NCI-H1694 treated with DMSO at 0.1 percent for 48 hours (cell line): ENCODE results near the gene RFX1.
"Not testable (repeated sequence)": the region's sequence is repeated elsewhere in the genome, so short reads cannot be mapped to it uniquely, and the experiment has no call there.

Source experiments
- DNase-seq: peaks from one replicate; lab custom pipeline; 2025; lab: John Stamatoyannopoulos, UW

The RFX1 gene

GRCh38 chr19:13978351-13979243 lies 27.5 kb downstream of the RFX1 start:
- DNase-seq = no peak

GRCh38 chr19:13977803-13978202 lies 28.3 kb downstream of the RFX1 start:
- no peak for DNase-seq

DNA sequence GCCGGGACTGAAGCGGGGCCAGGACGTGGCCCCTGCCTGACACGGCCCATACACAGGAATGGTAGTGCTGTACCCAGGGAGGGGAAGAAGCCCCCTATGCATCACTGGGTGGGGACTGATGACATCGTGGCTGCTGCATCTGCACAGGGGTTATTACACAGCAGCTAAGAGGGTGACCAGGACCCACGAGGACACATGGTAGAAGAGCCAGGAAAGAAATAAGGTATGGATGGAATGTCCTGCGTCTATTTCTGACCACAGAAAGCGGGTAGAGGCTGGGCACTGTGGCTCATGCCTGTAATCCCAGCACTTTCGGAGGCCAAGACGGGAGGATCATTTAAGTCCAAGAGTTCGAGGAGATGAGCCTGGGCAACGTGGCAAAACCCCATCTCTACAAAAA lies 29.7 kb downstream of the RFX1 start:
- no peak for DNase-seq

- DNase-seq = no peak
These were observed 30.2 kb downstream of the RFX1 start for GRCh38 chr19:13975870-13976269.

GRCh38 chr19:13974073-13974472 lies 32.0 kb downstream of the RFX1 start:
- no peak for DNase-seq

DNA sequence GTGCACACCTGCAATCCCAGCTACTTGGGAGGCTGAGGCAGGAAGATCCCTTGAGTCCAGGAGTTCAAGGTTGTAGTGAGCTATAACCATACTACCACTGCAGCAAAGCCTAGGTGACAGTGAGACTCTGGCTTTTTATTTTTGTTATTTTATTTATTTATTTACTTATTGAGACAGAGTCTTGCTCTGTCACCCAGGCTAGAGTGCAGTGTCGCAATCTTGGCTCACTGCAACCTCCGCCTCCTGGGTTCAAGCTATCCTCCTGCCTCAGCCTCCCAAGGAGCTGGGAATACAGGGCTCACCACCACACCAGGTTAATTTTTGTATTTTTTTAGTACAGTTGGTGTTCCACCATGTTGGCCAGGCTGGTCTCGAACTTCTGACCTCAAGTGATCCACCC lies 32.6 kb downstream of the RFX1 start:
- not testable (repeated sequence) for DNase-seq

GRCh38 chr19:13972368-13973155 lies 33.6 kb downstream of the RFX1 start:
- DNase-seq = no peak

DNA sequence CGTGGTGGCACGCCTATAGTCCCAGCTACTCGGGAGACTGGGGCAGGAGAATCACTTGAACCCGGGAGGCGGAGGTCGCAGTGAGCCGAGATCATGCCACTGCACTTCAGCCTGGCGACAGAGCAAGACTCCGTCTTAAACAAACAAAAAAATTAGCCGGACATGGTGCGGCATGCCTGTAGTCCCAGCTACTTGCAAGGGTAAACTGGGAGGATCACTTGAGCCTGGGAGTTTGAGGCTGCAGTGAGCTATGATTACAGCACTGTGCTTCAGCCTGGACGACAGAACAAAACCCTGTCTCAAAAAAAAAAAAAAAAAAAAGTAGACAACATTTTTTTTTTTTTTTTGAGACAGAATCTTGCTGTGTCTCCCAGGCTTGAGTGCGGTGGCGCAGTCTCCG lies 34.3 kb downstream of the RFX1 start:
- not testable (repeated sequence) for DNase-seq

GRCh38 chr19:13969897-13970296 lies 36.2 kb downstream of the RFX1 start:
- DNase-seq = no peak

DNA sequence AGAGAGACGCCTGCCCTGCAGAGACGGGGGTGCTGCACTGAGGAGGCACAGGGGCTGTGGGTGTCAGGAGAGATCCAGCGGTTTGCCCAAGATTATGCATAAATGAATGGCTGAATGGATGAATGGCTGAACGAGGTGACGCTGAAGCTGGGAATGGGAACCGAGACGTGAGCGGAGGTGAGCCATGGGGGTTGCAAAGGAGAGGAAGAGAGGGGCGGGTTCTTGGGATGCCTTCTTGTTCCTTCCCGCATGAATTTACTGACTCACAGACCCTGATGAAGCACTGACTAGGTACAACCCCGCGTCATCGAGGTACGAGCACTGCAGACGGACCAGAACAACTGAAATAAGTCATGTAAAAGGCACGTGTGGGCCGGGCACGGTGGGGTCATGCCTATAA lies 37.1 kb downstream of the RFX1 start:
- DNase-seq = no peak

GRCh38 chr19:13968383-13968935 lies 37.7 kb downstream of the RFX1 start:
- no peak for DNase-seq

DNA sequence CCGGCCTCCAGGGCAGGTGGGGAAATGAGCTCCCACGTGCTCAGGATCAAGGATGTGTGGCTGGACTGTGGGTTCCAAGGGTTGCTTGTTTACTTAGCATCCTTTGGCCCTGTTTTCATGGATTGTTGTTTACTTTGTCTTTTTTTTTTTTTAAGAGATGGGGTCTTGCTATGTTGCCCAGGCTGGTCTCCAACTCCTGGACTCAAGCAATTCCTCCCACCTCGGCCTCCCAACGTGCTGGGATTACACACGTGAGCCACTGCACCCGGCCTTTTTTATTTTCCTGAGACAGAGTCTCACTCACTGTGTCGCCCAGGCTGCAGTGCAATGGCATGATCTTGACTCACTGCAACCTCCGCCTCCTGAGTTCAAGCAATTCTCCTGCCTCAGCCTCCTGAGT lies 38.9 kb downstream of the RFX1 start:
- DNase-seq = not testable (repeated sequence)

- DNase-seq = no peak
These were observed 39.4 kb downstream of the RFX1 start for GRCh38 chr19:13966684-13967128.

DNA sequence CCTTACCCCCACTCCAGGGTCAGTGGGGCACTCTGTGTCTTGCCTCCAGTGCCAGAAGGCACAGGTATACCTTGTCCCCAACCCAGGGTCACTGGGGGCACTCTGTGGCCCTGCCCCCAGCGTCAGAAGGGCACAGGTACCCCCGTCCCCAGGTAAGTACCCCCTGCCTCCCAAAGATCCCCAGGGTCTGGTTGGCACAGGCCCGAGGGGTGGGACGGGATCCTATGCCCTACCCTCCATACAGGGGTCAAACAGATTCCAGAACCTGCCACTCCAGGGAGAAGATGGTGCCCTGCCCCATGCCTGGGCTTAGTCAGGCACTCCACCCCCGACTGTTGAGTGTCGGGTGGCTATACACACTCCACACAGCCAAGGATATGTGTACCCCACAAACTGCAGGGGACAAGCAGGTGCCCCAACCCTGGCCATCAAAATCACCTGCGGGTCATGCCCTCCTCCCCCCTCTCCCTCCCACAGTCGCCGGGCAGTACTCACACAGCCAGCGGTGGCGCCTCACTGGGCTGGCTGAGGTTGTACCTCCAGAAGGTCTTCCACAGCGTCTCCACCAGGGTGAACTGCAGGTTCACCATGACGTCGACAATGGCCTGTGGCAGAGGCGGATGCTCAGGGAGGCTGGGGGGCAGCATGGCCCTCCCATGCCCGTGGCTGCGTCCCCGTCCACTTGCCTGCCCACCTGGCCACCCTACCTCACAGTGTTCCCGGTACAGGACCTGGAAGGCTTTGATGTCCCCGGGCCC lies 40.0 kb downstream of the RFX1 start:
- DNase-seq = no peak

DNA sequence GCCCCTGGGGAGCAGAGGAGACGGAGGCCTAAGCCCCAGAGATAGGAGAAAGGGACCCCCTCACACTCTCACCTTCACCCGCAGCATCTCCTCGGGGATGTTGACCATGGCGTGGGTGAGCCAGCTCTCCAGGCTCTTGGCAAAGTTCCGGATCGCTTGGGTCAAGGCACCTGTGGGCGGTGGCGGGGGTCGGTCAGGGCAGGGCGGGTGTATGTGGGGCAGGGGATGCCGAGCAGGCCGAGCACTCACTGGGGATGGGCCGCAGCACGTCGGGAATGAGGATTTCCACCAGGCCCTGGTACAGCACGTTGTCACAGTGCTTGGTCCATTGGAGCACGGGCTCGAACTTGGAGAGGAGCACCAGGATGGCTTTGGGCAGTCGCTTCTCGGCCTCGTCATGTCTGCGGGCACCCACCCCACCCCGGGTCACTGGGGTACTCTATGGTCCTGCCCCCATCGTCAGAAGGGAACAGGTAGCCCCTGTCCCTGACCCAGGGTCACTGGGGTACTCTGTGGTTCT lies 40.7 kb downstream of the RFX1 start:
- DNase-seq = no peak

GRCh38 chr19:13964776-13965175 lies 41.3 kb downstream of the RFX1 start:
- no peak for DNase-seq

DNA sequence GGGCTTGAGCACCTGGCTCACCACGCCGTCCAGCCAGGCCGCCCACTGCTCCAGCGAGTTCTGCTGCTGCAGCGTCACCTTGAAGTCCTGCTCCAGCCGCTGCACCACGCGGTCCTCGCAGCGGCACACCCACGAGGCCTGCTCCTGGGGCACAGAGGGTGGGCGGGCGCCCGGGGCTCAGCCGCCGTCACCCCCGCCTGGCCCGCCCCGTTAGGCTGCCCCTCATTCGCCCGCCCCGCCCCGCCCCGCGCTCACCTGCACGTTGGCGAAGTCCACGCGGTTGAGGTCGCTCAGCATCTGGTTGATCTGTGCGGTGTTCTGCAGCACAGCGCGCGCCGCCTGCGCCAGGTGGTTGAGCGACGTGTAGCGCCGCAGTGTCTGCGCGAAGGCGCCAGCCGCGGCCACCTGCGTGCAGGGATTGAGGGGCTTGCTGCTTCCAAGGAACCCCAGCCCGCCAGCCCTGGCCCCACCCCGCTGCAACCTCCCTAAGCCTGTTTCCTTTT lies 42.5 kb downstream of the RFX1 start:
- DNase-seq = no peak

GRCh38 chr19:13962699-13963602 lies 43.2 kb downstream of the RFX1 start:
- DNase-seq = no peak

DNA sequence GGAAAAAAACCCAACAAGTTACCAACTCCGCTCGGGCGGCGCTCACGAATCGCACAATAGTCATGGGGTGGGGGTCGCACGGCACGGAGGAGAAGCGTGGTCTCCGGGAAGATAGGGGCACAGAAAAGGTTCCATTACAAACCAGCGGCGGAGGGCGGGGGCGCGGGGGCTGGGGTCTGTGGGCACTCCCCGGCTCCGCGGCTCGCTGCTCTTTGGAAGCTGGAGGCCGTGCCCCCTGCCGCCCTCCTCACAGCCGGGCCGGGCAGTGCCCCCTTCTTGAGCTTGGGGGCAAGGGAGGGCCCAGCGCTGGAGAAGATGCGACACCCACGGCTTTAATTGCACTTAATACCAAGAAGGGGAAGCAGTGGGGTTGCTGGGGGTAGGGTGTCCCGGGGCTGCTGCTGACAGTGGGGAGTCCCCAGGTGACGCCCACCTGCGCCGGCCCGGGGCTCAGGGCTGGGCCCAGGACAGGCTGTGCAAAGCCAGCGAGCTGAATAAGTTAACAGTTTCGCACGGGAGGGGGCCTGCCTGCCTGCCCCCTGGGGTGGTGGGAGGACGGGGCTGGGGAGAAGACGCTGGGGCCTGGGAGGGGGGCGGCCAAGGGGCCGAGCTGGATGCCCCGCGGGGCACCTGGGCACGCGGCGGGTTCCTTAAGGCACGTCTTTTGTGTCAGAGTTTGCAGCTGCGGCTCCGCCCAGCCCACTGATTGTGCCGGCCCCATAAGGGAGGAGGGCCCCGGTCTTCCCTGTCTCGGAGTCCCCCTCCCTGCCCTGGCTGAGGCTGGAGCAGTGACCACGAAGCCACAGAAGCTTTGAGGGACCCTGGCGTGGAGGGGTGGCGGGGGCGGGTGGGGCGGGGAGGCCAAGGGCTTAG lies 44.1 kb downstream of the RFX1 start:
- DNase-seq = no peak
